Measurements from ENCODE around the gene DPT.

The DPT gene

GRCh38 chr1:168693197-168693871 is 35.7 kb downstream of the DPT start:
- H3K9me3 Mint-ChIP-seq: no peaks in the 10 kb centered on the region
- TF ChIP-seq, protein P1, sequence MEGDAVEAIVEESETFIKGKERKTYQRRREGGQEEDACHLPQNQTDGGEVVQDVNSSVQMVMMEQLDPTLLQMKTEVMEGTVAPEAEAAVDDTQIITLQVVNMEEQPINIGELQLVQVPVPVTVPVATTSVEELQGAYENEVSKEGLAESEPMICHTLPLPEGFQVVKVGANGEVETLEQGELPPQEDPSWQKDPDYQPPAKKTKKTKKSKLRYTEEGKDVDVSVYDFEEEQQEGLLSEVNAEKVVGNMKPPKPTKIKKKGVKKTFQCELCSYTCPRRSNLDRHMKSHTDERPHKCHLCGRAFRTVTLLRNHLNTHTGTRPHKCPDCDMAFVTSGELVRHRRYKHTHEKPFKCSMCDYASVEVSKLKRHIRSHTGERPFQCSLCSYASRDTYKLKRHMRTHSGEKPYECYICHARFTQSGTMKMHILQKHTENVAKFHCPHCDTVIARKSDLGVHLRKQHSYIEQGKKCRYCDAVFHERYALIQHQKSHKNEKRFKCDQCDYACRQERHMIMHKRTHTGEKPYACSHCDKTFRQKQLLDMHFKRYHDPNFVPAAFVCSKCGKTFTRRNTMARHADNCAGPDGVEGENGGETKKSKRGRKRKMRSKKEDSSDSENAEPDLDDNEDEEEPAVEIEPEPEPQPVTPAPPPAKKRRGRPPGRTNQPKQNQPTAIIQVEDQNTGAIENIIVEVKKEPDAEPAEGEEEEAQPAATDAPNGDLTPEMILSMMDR (IDR thresholded peaks at IDR 0.05): no peak
- H3K4me3 Mint-ChIP-seq: no peak overlapping the region
- no peaks in the 10 kb centered on the region for H3K36me3 Mint-ChIP-seq (ENCODE audit: low read depth)
- H3K27ac Mint-ChIP-seq: no peak overlapping the region
- H3K27me3 Mint-ChIP-seq (ENCODE audit: low read depth, poor library complexity): no peaks in the 10 kb centered on the region
- peaks cover 24% of the 10 kb centered on the region for H3K4me1 Mint-ChIP-seq
- DNase-seq: no peak

DNA sequence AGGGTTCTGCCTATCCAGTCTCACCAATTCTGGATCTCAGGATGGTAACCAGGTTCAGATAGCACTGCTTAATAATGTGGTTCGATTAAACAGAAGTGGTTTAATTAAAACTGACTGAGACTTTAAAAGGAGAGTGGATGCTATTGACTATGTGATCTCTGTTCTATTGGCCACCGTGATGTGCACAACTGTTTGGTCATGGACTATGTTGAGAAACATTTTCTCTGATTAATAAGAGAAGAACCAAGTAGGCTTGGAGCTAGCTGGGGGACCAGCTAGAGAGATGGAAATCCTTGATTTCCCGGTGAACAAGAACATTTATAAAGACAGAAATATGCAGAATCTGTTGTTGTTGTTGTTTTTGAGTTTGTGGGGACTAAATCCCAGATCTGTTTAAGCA is 36.5 kb downstream of the DPT start:
- Mint-ChIP-seq H3K4me1 (peaks cover 25% of the 10 kb centered on the region), H3K9me3 (no peaks in the 10 kb centered on the region), H3K36me3 (ENCODE audit: low read depth) (no peaks in the 10 kb centered on the region), H3K4me3 (no peak overlapping the region), H3K27ac (no peak overlapping the region), H3K27me3 (ENCODE audit: low read depth, poor library complexity) (no peaks in the 10 kb centered on the region)
- no peak for DNase-seq
- TF ChIP-seq, protein P1 (IDR thresholded peaks at IDR 0.05): no peak

GRCh38 chr1:168691541-168691940 is 37.5 kb downstream of the DPT start:
- no peak overlapping the region for H3K4me3 Mint-ChIP-seq
- H3K27ac Mint-ChIP-seq: no peak overlapping the region
- no peaks in the 10 kb centered on the region for H3K36me3 Mint-ChIP-seq (ENCODE audit: low read depth)

GRCh38 chr1:168689726-168690602 is 39.0 kb downstream of the DPT start:
- no peaks in the 10 kb centered on the region for H3K9me3 Mint-ChIP-seq
- TF ChIP-seq, protein P1 (IDR thresholded peaks at IDR 0.05): no peak
- peaks cover 14% of the 10 kb centered on the region for H3K4me1 Mint-ChIP-seq
- no peak overlapping the region for H3K4me3 Mint-ChIP-seq
- H3K27ac Mint-ChIP-seq: no peak overlapping the region
- H3K36me3 Mint-ChIP-seq (ENCODE audit: low read depth): no peaks in the 10 kb centered on the region
- no peaks in the 10 kb centered on the region for H3K27me3 Mint-ChIP-seq (ENCODE audit: low read depth, poor library complexity)
- no peak for DNase-seq

More at GRCh38 chr1:168691541-168691940, 37.5 kb downstream of the DPT start:
- TF ChIP-seq, protein P1 (IDR thresholded peaks at IDR 0.05): no peak
- Mint-ChIP-seq H3K27me3 (ENCODE audit: low read depth, poor library complexity) (no peaks in the 10 kb centered on the region), H3K4me1 (peaks cover 24% of the 10 kb centered on the region), H3K9me3 (no peaks in the 10 kb centered on the region)
- no peak for DNase-seq

DNA sequence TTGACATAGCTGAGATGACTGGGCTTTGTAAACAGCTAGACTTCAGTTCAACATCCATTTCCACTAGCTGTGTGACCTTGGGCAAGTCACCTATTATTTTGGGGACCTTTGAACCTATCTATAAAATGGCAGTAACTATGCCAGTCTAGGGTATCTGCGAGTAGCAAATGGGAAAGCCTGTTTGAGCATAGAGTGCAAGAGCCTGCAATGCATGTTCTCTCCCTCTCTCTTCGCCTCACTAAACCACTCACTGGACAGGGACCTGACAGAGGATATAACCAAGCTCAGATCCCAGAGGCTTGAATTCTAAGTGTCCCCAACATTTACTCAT is 39.7 kb downstream of the DPT start:
- Mint-ChIP-seq H3K27ac (no peak overlapping the region), H3K4me3 (no peak overlapping the region), H3K4me1 (peaks cover 9% of the 10 kb centered on the region), H3K27me3 (ENCODE audit: low read depth, poor library complexity) (no peaks in the 10 kb centered on the region), H3K9me3 (no peaks in the 10 kb centered on the region), H3K36me3 (ENCODE audit: low read depth) (no peaks in the 10 kb centered on the region)
- TF ChIP-seq, protein P1 (IDR thresholded peaks at IDR 0.05): no peak
- DNase-seq: no peak

All from nephron progenitor cell (in vitro differentiated cells).